ENCODE measurements around the gene ABCC2.

DNA sequence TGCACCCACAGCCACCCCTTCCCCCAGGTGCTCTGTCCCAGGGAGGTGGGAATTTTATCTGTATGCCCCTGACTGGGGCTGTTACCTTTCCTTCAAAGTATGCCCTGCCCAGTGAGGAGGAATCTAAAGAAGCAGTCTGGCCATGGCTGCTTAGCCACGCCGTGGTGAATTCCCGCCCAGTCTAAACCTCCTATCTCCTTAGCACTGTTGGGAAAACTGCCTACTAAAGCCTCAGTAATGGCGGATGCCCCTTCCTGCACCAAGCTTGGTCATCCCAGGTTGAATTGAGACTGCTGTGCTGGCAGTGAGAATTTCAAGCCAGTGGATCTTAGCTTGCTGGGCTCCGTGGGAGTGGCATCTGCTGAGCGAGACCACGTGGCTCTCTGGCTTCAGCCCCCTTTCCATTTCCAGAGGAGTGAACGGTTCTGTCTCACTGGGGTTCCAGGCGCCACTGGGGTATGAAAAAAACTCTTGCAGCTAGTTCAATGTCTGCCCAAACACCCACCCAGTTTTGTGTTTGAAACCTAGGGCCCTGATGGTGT, 87.2 kb downstream of the ABCC2 start:
- TF ChIP-seq ZNF274 (IDR thresholded peaks at IDR 0.05; ENCODE audit: low read depth, low read length) (no peak), SUZ12 (IDR thresholded peaks at IDR 0.05; ENCODE audit: extremely low read depth, insufficient read depth, insufficient read length) (no peak)

Measured in NT2/D1 (cell line).